Measurements from ENCODE around the gene PRDM16. TPM values are rescaled to one million over a fixed set of nuclear protein-coding genes. Genes with fewer than 3 reads are reported as not detected.

The PRDM16 gene
- total and polyA plus RNA-seq, 2 donors (not counting 1 experiment from before 2014, with no cell fraction given), result 0.03 to 0.12 TPM

GRCh38 chr1:3454811-3455618 lies 386.0 kb downstream of the PRDM16 start:
- Histone ChIP-seq H3K9me3 (ENCODE audit: control extremely low read depth in 1 of 3, control insufficient read depth in 2 of 3, insufficient read depth in 1 of 3, low read length in 2 of 3) (peaks cover 0 to 14% (median 0%) of the 10 kb centered on the region in 3 donors), H3K27ac (ENCODE audit: low read length in 2 of 2) (no peak overlapping the region), H2AFZ (ENCODE audit: insufficient read depth, low read depth, low read length, poor library complexity, severe bottlenecking) (peak overlapping the region; percentile 65), H3K4me3 (ENCODE audit: control extremely low read depth in 1 of 5, extremely low read depth in 1 of 5, insufficient read depth in 1 of 5, low read depth in 2 of 5, low read length in 4 of 5) (peak overlapping the region in 3 of 5 experiments; percentile 48 to 55 (median 51)), H3K36me3 (replicated peaks in 1 of 2; ENCODE audit: control extremely low read depth in 1 of 2, control insufficient read depth in 1 of 2, extremely low read depth in 1 of 2, insufficient read depth in 2 of 2, low read length in 1 of 2) (no peaks in the 10 kb centered on the region), H3K4me1 (ENCODE audit: control insufficient read depth in 2 of 2, insufficient read depth in 2 of 2, low read length in 2 of 2) (peaks cover 16 to 20% of the 10 kb centered on the region in 2 donors), H3K9ac (ENCODE audit: low read length) (peak overlapping the region; percentile 48), H3K4me2 (replicated peaks; ENCODE audit: low read depth, low read length, poor library complexity, severe bottlenecking) (peak overlapping the region; percentile 87), H4K20me1 (ENCODE audit: control insufficient read depth, insufficient read depth, low read length, poor library complexity, severe bottlenecking) (no peaks in the 10 kb centered on the region), H3K79me2 (ENCODE audit: control insufficient read depth, insufficient read depth, low read length) (no peaks in the 10 kb centered on the region), H3K27me3 (replicated peaks in 1 of 4; ENCODE audit: control extremely low read depth in 1 of 4, control insufficient read depth in 3 of 4, insufficient read depth in 4 of 4, low read length in 3 of 4) (peaks cover 0 to 44% (median 21%) of the 10 kb centered on the region in 4 experiments)
- ATAC-seq (ENCODE audit: low read depth) (peak; percentile 26), DNase-seq (peak; percentile 36)
- WGBS (ENCODE audit: insufficient coverage), result 16% methylated on average over 31 of the region's 46 CpGs
- CTCF ChIA-PET, result interaction anchor here (1.0 kb wide), 1 partner anchor 269 kb away, joined by 4 read pairs; no protein-coding TSS in a partner anchor
- Mint-ChIP-seq H3K4me3 (peak overlapping the region; percentile 71), H3K27me3 (peaks cover 18% of the 10 kb centered on the region), H3K27ac (no peak overlapping the region), H3K4me1 (peaks cover 3% of the 10 kb centered on the region), H3K9me3 (ENCODE audit: insufficient read depth) (no peaks in the 10 kb centered on the region)
- TF ChIP-seq CTCF (IDR thresholded peaks at IDR 0.05) (no peak), EZH2 (IDR thresholded peaks at IDR 0.05; ENCODE audit: borderline replicate concordance, insufficient read depth, low read depth, low read length, poor library complexity, severe bottlenecking) (no peak)
- intact Hi-C loops (cut with micrococcal nuclease), result loop anchor here (5.0 kb wide), 1 partner anchor 347 kb away; no protein-coding TSS in a partner anchor
- POLR2A ChIA-PET, result no interaction called here
